MM.1S (cell line): Measurements from ENCODE around the gene OTOP3.

Experiments
- DNase-seq: peaks from one replicate; pipeline ENCODE4 v3.0.0-alpha.2; 2015
- H2AFZ ChIP-seq: fragments of 300-600 bp; sonication (generic); 2 replicates; pipeline ENCODE4 v1.6.0; 2016; ENCODE audit warnings: antibody characterized with exemption, low read length
- H3F3A ChIP-seq: fragments of 300-600 bp; sonication (generic); 2 replicates; pipeline ENCODE4 v1.6.1; 2016; ENCODE audit warnings: mild to moderate bottlenecking, antibody characterized with exemption, low read length, moderate library complexity, mixed read lengths; ENCODE audit not compliant: insufficient read depth
- H3K27ac ChIP-seq: fragments of 300-600 bp; sonication (generic); 2 replicates; pipeline ENCODE4 v1.5.1; 2016; ENCODE audit warnings: mild to moderate bottlenecking, low read length
- H3K27me3 ChIP-seq: fragments of 300-600 bp; sonication (generic); replicated peaks from 2 replicates; pipeline ENCODE4 v1.6.0; 2016; ENCODE audit warnings: low read length; ENCODE audit not compliant: insufficient read depth
- H3K36me3 ChIP-seq: fragments of 300-600 bp; sonication (generic); replicated peaks from 2 replicates; pipeline ENCODE4 v1.6.1; 2016; ENCODE audit warnings: mild to moderate bottlenecking, low read length, mixed read lengths; ENCODE audit not compliant: insufficient read depth
- H3K4me1 ChIP-seq: fragments of 300-600 bp; sonication (generic); 2 replicates; pipeline ENCODE4 v1.6.1; 2016; ENCODE audit warnings: low read length, mixed read lengths
- H3K4me2 ChIP-seq: fragments of 300-600 bp; sonication (generic); 2 replicates; pipeline ENCODE4 v1.6.0; 2016; ENCODE audit warnings: low read depth, low read length
- H3K4me3 ChIP-seq: fragments of 300-600 bp; sonication (generic); 2 replicates; pipeline ENCODE4 v1.5.1; 2016; ENCODE audit warnings: low read length, mixed read lengths
- H3K79me2 ChIP-seq: fragments of 300-600 bp; sonication (generic); 2 replicates; pipeline ENCODE4 v1.6.1; 2016; ENCODE audit warnings: mixed run types, low read length, mixed read lengths
- H3K9ac ChIP-seq: fragments of 300-600 bp; sonication (generic); 2 replicates; pipeline ENCODE4 v1.6.1; 2016; ENCODE audit warnings: low read length, mixed read lengths
- H3K9me2 ChIP-seq: fragments of 300-600 bp; sonication (generic); replicated peaks from 2 replicates; pipeline ENCODE4 v1.6.1; 2016; ENCODE audit warnings: mild to moderate bottlenecking, low read length, mixed read lengths; ENCODE audit not compliant: insufficient read depth
- H3K9me3 ChIP-seq: fragments of 300-600 bp; sonication (generic); replicated peaks from 2 replicates; pipeline ENCODE4 v1.6.1; 2016; ENCODE audit warnings: mild to moderate bottlenecking, low read length, mixed read lengths; ENCODE audit not compliant: insufficient read depth
- H4K20me1 ChIP-seq: fragments of 300-600 bp; sonication (generic); 2 replicates; pipeline ENCODE4 v1.6.1; 2016; ENCODE audit warnings: mild to moderate bottlenecking, low read length, moderate library complexity, mixed read lengths; ENCODE audit not compliant: insufficient read depth
- EZH2 ChIP-seq: fragments of 300-600 bp; sonication (generic); optimal IDR thresholded peaks from 2 replicates; pipeline ENCODE3; 2017; ENCODE audit warnings: low read depth, mild to moderate bottlenecking, antibody characterized with exemption, low read length, mixed read lengths
- EZH2phosphoT487 ChIP-seq: fragments of 300-600 bp; sonication (generic); IDR thresholded peaks from 2 replicates; pipeline ENCODE4 v1.6.1; 2018; ENCODE audit warnings: antibody characterized with exemption, low read length
- TF ChIP-seq, protein P1 (sequence below): fragments of 300-600 bp; sonication (generic); IDR thresholded peaks from 2 replicates; pipeline ENCODE4 v1.5.1; 2016; ENCODE audit warnings: antibody characterized with exemption, low read length, mixed read lengths

OTOP3 gene

DNA sequence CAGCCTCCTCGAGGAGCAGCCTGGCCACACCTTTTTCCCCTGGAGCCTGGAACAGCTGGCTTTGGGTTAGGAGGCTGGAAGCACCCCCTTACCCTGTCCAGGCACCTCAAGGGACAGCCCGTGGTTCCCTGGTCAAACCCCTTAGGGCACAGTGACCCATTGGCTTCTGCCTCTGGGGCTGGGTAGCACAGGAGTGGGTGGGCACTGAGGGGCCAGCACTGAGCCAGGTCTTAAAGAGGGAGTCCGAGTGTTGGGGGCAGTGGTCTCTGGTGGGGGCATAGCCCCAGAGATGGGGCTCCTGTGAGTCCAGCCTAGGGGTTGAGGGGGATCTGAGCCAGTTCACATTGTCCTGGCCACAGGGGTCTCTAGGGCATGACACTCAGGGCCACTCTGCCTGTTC is 15.4 kb downstream of the OTOP3 start:
- Histone ChIP-seq H3K9me2 (no peaks in the 10 kb centered on the region), H3K27ac (no peak overlapping the region), H3K9me3 (no peaks in the 10 kb centered on the region), H3K4me3 (no peak overlapping the region), H4K20me1 (no peaks in the 10 kb centered on the region), H2AFZ (no peak overlapping the region), H3K79me2 (no peaks in the 10 kb centered on the region), H3K27me3 (peaks cover 91% of the 10 kb centered on the region), H3F3A (no peaks in the 10 kb centered on the region), H3K9ac (no peak overlapping the region), H3K4me1 (no peaks in the 10 kb centered on the region), H3K36me3 (no peaks in the 10 kb centered on the region), H3K4me2 (no peak overlapping the region)
- DNase-seq = no peak
- TF ChIP-seq EZH2 = no peak
- TF ChIP-seq EZH2phosphoT487 = no peak
- TF ChIP-seq, protein P1, sequence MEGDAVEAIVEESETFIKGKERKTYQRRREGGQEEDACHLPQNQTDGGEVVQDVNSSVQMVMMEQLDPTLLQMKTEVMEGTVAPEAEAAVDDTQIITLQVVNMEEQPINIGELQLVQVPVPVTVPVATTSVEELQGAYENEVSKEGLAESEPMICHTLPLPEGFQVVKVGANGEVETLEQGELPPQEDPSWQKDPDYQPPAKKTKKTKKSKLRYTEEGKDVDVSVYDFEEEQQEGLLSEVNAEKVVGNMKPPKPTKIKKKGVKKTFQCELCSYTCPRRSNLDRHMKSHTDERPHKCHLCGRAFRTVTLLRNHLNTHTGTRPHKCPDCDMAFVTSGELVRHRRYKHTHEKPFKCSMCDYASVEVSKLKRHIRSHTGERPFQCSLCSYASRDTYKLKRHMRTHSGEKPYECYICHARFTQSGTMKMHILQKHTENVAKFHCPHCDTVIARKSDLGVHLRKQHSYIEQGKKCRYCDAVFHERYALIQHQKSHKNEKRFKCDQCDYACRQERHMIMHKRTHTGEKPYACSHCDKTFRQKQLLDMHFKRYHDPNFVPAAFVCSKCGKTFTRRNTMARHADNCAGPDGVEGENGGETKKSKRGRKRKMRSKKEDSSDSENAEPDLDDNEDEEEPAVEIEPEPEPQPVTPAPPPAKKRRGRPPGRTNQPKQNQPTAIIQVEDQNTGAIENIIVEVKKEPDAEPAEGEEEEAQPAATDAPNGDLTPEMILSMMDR = no peak

DNA sequence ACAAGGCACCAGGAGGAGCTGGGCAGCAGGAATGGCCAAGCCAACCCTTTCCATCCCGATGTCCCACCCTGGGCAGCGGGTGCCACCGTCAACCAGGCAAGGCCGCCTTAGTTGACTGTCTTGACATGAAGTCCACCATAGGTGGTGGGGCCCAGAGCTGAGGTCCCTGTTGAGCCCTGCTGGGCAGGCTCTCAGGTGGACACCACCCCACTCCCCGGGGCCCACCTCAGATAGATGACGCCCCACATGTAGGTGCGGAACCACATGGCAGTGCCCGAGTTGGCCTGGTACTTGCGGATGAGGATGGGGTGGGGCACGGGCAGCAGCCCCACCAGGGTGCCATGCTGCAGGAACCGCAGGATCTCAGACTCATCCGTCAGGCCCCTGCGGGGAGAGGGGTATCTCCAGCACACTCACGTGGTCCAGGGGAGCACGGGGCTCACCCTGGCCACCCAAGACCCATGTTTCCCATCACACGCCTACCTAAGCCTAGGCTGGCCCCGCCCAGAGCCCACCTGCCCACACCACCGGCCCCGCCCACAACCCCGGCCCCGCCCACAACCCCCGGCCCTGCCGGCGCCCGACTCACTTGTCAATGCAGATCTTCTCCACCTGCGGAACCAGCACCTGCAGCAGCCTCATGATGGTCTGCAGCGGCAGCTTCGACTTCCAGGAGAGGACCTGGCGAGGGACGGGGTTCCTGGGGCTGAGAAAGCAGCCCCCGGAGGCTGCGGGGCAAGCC is 16.2 kb downstream of the OTOP3 start:
- no peak overlapping the region for H2AFZ ChIP-seq
- no peak overlapping the region for H3K27ac ChIP-seq
- no peaks in the 10 kb centered on the region for H4K20me1 ChIP-seq
- no peaks in the 10 kb centered on the region for H3K4me1 ChIP-seq
- peaks cover 94% of the 10 kb centered on the region for H3K27me3 ChIP-seq
- H3F3A ChIP-seq = no peaks in the 10 kb centered on the region
- no peak overlapping the region for H3K4me2 ChIP-seq
- DNase-seq = no peak
- no peaks in the 10 kb centered on the region for H3K9me2 ChIP-seq
- H3K9me3 ChIP-seq = no peaks in the 10 kb centered on the region
- H3K79me2 ChIP-seq = no peaks in the 10 kb centered on the region
- no peaks in the 10 kb centered on the region for H3K36me3 ChIP-seq
- no peak overlapping the region for H3K4me3 ChIP-seq
- no peak overlapping the region for H3K9ac ChIP-seq
- TF ChIP-seq, protein P1 = no peak
- TF ChIP-seq EZH2phosphoT487 (no peak), EZH2 (no peak)

DNA sequence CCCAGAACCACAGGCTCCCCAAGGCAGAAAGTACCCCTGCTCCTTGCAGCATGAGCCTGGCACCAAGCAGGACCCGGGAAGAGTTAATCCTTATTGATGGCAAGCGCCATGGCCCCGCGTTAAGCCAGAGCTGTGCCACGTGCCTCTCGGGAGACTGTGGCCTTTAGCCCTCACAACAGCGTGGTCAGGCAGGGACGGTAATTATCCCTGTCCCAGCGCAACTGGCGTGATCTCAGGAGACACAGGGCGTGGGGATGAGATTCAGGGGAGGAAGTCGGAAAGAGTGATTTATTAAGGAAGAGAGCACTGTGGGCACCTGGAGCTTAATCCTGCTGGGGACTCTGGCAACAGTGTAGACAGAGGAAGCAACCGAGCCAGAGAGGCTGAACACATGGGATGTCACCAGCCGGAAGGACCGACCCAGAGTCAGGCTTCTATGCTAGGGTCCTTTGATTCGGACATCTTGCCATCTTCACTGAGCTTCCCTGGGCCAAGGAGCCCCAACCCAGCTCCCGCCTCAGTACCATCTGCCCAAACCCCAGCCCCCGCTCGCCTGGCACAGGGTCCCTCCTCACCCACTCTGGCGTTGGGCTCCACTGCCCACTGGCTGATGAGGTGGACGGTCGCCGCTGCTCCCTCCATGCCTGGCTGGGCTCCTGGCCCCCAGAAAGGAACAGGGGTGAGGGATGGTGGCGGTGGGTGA is 16.9 kb downstream of the OTOP3 start:
- no peak overlapping the region for H3K9ac ChIP-seq
- no peak overlapping the region for H3K27ac ChIP-seq
- TF ChIP-seq EZH2 (no peak), EZH2phosphoT487 (no peak)
- TF ChIP-seq, protein P1 = no peak
- H3F3A ChIP-seq = no peaks in the 10 kb centered on the region
- no peak overlapping the region for H3K4me2 ChIP-seq
- no peaks in the 10 kb centered on the region for H3K79me2 ChIP-seq
- no peak overlapping the region for H3K4me3 ChIP-seq
- H2AFZ ChIP-seq = no peak overlapping the region
- H3K9me2 ChIP-seq = no peaks in the 10 kb centered on the region
- H3K9me3 ChIP-seq = no peaks in the 10 kb centered on the region
- peaks cover 88% of the 10 kb centered on the region for H3K27me3 ChIP-seq
- H3K4me1 ChIP-seq = no peaks in the 10 kb centered on the region
- H4K20me1 ChIP-seq = no peaks in the 10 kb centered on the region
- H3K36me3 ChIP-seq = no peaks in the 10 kb centered on the region
- DNase-seq = no peak
